ENCODE data around the gene SOCS6.

GRCh38 chr18:70314151-70314782 lies 25.4 kb downstream of the SOCS6 start:
- TF ChIP-seq EZH2phosphoT487 (IDR thresholded peaks at IDR 0.05; ENCODE audit: insufficient read depth, low read depth) (no peak), EZH2 (IDR thresholded peaks at IDR 0.05; ENCODE audit: insufficient read depth, poor library complexity, severe bottlenecking) (no peak)
